GM19468 (cell line): ENCODE results near the gene DDX39A.

Experiments
- ATAC-seq: cut with Tn5 transposase; IDR thresholded peaks from one replicate; pipeline ENCODE4 v1.9.1; 2021; ENCODE audit warnings: mild to moderate bottlenecking, moderate library complexity, moderate number of reproducible peaks; ENCODE audit not compliant: unreplicated experiment; ENCODE audit errors: extremely low read depth

DDX39A gene

DNA sequence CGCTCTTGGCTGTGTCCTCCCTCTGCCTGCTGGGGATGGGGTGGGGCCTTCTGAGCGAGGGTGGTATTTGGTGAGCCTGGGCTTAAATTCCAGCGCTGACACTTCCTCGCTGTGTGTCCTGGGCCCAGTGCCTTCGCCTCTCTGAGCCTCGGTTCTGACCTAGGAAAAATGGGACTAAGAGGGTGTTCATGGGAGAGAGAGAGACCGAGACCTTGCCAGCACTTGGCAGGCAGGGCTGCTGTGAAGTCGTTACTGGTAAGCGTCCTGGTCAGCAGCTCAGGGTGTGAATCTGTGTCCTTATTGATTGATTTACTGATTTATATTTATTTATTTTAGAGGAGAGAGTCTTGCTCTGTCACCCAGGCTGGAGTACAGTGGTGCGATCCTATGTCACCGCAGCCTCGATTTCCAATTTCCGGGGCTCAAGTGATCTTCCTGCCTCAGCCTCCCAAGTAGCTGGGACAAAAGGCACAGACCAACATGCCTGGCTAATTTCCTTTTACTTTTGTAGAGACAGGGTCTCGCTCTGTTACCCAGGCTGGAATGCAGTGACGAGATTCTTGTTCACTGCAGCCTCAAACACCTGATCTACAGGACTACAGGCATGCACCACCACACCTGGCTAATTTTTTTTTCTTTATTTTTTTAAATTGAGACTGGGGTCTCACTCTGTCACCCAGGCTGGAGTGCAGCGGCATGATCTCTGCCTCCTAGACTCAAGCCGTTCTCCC, 16.3 kb upstream of the DDX39A start:
- no peak for ATAC-seq

DNA sequence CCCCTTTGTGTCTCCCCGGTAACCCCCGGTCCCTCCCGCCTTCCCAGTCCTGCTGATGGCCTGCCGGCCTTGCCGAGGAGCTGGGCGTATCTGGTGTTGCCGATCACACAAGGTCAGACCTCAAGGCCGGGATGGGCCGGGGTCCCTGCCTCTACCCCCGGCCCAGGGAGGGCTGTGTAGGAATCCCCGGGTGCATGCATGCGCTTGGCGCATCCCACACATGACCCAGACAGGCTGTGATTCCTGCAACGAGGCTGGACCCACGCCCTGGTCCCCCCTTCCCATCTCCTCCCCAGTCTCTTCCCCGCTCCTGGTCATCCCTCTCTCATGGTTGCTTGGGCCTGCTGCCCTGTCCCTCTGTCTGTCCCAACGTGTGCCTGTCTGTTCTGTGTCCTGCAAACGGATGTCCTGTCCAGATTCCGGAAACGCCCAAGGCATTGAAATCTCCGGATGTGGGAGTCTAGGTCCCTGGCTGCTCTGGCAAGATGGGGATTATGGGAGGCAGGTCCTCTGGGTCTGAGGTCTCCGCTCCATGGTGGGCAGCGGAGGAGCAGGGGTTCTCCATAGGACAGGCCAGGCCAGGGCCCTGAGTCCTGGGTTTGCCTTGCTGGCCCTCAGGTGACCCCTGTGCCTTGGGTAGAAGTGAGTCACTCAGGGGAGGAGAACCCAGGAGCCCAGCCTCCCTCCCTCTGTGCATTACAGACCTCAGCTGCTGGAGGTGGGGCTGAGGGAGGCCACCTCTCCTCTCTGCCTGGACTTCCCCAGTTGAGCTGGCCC, 15.6 kb upstream of the DDX39A start:
- ATAC-seq = no peak

DNA sequence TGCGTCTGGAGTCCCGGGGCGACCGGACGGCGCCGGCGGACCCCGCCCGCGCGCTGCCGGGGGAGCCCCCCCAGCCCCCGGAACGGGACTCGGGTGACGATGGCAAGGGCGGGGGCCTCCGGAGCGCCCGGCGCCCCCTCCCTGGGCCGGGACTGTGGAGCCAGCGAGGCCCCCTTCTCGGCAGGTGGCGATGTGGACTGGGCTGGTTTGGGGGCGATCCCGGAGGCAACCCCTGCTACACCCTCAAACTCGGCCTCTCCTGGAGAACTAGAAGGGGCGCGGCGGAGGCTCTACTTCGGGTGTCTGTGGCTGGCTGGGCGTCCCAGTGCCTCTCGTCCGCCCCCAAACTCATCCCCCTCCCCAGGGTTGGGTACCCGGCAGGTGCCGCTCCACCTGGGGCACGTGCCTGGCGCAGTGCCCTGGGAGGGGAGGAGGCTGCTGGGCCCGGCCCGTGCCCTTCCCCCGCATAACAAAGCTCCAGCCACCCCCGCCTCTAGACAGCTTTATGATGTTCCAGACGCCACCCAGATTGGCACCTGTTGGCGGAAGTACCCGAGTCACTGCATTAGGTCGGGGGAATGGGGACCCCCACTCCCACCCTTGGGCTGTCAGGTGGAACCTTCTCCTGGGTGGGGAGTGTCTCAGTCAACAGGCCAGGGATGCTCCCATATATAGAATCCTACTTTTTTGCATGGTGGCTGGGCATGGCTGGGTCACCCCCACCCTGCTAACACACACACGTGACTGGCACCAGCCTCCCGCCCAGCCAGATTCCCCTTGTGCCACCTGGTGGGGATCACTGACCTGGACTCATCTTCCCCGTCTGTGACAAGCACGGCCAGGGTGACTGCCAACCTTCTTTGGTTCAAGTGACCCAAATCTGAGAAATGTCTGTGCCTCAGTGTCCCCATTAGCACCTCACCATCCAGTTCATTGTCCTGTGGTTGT, 14.7 kb upstream of the DDX39A start:
- ATAC-seq = no peak

DNA sequence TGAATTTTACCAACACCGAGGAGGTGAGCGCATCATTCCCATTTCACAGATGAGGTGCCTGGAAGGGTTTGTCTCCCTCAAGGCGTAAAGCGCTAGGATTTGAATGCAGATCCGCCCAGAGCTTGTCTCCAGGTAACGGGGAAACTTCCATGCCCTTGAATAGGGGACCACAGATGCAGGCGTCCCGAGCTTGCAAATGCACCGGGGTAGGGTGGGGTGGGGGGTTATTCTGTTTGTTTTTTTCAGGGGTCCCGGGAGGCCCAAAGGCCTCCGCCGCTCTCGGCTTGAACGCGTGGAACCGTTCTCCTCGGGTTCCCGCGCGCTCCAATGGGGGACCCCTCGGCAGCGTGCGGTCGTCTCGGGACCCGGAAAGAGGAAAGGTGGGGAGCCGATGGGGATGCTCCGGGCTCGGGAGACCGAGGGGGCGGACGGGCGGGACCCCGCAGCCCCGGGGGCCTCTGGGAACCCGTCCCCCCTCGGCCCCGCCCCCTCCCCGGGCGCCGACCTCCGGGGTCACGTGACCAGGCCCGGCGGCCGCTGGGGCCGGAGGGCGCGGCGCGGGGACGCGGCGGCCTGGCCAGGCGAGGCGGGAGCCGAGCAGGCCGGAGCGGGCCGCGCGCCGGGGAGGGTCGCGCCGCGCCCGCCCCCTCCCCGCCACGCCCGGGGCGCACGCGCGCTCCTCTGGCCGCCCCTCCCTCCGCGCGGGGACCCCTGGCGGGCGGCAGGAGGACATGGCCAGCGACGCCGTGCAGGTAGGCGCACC, 13.8 kb upstream of the DDX39A start, which contains the start of gene PKN1:
Gene PKN1 (plus strand): TSS at position 516 of the 763 bp plus-strand sequence. CDS start 216 bp downstream, at position 732.
- ATAC-seq = no peak

DNA sequence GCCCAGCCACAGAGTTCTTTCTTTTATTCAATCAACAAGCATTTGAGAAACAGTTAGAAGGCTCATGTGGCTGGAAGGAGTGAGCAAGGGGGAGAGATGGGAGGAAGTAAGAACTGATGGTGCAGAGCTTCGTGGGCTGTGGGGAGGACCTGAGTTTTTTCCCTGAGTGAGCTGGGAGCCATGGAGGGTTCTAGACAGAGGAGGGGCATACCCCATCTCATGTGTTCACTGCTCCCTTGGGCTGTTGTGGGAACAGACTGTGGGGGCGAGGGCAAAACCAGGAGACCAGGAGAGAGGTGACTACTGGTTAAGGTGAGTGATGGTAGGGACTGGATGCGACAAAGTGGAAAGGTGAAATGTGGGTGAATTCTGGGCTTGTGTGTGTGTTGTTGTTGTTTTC, 11.6 kb upstream of the DDX39A start:
- ATAC-seq = no peak

DNA sequence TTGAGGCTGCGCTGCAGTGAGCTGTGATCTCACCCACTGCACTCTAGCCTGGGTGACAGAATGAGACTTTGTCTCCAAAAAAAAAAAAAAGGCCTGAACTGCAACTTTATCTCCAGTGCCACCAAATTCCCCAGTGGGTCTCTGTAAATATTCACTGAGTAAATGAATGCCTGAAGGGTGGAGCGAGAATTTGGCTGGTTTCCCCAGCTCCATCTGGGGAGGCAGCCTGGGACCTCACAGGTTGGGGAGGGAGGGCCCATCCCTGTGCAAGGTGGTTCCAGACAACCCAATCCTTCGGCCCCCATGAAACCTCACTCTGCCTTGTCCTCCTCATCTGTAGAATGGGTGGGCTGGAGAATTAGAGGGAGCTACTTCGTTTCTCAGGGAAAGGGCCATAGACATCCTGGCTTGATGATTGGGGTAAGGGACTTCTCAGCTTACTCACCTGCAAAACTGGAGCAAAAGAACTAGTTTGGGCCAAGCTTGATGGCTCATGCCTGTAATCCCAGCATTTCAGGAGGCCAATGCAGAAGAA, 9.8 kb upstream of the DDX39A start:
- ATAC-seq = no peak

DNA sequence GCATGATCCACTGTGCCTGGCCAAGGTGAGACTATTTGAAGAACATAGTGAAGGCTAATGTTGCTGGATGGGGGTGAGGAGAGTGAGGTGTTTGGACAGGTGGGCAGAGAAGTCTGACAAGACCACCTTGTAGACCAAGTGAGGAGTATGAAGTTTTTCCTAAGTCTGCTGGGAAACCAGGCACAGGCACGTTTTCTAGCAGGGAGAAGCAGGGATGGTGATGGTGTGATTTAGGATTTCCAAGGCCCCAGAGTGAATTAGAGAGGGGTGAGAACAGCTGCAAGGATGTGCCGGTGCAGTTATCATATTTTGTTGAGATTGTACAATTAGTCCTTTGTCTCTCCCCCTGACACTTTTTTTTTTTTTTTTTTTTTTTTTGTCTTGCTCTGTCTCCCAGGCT, 8.3 kb upstream of the DDX39A start:
- no peak for ATAC-seq

DNA sequence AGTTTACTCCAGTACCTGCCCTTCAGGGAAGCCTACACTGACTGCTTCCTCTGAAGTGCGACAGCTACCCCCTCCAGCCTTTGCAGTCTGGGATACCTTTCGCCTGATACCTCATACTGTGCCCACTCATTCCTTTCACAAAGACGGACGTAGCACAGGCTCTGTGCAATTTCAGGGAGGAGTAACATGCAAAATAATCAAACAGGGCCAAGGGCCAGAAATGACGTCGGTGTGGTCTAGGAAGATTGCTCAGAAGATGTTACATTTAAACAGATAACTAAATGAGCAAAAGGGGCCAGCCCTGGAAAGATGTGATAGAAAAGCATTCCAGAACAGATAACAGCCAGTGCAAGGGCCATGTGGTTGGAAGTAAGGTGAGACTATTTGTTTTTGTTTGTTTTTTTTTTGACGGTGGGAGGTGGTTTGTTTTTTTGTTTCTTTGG, 6.6 kb upstream of the DDX39A start:
- ATAC-seq = no peak

DNA sequence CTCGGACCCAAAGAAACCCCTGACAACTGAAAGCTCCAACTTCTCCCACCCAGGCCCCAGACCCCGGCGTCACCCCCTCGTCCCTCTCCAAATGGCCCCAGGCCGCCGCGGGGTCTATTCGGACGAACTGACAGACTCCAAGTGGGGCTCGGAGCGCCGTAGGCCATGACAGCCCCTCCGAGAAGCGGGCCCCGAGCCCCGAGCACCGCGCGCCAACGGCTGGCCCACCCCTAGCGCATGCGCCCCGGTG, 360 bp downstream of the DDX39A start:
- ATAC-seq = no peak

DNA sequence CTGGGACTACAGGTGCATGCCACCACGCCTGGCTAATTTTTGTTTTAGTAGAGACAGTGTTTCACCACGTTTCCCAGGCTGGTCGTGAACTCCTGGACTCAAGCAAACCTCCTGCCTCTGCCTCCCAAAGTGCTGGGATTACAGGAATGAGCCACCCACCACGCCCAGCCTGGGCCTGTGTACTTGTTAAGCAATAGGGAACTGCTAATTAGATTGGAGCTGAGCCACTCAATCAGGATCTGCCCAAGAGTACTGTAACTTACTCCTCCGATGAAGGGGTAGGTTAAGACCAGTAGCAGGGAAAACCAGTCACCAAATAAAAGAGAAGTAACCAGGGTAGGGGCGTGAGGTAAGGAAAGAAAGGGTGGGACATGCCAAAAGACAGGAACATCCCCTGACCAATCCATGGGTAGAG, 2.3 kb downstream of the DDX39A start:
- ATAC-seq = no peak

DNA sequence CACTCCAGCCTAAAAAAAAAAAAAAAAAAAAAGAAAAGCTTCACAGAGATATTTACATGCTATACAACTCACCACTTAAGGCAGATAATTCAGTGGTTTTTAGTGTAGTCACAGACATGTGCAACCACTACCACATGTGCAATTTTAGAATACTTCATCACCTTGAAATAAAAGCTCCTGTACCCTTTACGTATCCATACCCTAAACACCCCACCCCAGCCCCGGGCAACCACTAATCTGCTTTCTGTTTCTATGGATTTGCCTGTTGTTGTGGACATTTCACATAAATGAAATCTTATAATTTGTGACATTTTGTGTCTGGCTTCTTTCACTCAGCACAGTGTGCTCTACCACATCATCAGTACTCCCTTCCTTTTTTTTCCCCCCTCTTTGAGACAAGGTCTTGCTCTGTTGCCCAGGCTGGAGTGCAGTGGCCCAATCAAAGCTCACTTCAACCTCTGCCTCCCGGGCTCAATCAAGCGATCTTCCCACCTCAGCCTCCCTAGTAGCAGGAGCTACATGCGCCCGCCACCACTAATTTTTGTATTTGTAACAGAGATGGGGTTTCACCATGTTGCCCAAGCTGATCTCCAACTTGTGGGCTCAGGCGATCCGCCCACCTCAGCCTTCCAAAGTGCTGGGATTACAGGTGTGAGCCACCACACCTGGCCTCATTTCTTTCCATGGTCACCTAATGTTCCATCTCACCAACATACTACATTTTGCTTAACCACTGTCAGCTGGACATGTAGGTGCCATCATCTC, 4.0 kb downstream of the DDX39A start:
- ATAC-seq = no peak

DNA sequence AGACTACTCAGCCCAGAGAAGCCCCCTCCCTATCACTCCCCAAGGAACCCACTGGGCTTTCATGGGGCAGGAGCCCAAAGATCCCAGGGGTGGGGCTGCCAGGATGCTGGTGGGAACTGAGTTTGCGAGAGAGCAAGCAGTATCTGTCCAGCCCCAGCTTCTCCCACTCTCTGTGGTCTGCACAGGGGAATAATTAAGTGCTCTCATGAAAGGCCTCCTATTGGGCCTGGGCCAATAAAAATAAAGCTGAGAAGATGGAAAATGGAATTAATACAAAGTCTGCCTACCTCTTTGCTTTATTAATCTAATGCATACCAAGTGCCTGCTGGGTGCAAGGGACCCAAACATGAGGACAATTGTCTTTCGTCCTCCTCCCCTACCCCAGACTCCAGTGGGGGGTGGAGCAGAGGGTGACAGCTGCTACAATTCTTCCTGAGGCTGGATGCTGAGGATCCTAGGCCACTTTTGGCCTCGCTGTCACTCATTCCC, 5.4 kb downstream of the DDX39A start:
- no peak for ATAC-seq

DNA sequence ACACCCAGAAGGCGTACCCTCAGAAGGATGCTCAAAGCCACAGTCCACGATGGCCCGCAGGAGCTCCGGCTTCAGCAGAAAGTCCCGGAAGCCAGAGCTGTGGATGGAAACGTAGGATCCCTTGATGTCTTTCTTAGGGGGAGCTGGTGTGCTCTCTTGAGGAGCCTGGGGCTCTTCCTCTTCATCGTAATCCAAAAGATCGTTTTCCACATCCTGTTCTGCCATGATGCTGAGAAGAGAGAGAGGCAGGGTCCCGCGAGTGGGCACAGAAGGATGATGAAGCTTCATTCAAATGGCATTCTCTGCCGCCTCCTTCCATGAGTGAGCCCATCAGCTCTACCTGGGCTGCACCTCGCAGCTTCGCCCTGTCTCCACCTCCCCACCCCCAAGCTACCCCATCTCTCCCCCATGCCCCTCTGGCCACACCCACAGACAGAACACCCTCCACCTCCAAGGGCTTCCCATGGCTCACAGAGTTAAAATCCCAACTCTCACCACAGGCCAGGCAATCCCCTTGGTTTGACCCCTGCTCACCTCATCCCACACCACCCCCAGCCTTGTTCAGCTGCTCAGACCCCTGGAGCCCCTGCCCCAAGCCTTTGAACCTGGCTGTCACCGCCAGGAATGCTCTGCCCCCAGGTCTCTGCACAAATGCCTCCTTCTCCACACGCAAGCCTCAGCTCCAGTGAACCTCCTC, 6.0 kb downstream of the DDX39A start:
- ATAC-seq = no peak

DNA sequence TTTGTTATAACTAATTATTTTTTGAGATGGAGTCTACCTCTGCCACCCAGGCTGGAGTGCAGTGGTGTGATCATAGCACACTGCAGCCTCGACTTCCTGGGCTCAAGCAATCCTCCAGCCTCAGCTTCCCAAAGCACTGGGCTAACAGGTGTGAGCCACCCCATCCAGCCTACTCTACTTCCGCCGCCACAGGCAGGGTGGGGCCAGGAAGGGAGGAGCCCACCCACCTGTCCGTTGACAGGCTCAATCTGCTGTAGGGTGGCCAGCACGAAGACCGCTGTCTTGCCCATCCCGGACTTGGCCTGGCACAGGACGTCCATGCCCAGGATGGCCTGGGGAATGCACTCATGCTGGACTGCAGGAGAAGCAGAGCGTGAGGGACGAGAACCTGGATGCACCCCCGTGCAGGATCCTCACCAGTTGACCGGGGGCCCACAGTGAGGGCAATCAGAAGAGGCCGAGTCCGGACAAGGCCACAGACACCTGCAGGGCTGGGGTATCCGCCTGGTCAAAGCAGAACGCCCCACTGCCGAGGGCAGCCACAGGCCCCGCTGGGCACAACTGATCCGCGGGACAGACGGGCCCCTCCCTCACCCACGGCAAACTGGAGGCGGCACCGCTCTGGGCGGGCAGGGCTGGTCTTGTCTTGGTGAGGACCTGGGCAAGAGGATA, 6.7 kb downstream of the DDX39A start:
- no peak for ATAC-seq

DNA sequence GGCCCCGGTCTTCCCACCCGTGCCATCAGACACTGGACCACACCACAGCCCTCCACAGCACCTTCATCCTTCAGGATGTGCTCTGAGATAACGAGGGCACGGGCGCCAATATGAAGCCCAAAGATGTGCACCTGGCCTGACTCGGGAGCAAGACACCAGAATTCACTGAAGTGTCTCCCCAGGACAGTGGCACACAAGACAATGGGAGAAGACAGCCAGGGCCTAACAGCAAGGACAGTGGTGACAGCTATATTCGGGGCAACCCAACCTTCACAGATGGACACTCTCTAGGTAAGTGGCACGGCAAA, 7.2 kb downstream of the DDX39A start:
- no peak for ATAC-seq

DNA sequence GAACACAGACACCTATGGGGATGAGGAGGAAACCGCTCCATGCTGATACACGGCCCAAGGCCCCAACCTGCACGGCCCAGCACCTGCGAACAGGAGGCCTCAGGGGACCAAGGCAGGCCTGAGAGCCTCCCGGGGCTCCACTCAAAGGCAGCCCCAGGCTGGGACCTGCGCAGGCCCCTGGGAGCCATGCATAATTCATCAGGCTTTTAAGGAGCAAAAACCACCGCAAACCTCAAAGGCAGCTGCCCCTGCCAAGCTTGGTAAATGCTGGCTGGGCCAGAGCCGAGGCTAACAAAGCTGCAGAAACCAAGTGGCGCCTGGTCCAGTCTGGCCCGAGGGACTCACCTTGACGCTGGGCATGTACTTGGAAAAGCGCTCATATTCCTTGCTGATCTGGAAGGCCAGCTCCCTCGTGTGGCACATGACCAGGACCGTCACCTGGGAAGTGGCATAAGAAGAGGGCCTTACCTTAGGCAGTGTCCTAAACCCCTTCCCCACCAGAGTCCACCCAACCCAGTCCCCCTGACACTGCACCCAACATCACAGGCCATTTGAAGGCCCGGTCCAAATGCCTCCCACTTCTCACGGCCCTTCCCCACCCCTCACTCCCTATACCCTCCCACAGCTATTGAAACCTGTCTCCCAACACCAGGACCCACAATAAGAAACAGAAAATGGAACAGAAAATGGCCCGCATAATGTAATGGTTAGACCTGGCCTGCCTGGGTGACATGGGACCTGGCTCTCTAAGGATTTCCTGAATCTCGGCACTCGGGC, 7.8 kb downstream of the DDX39A start:
- ATAC-seq = no peak
